K562 (cell line): ENCODE results near the gene STK24. TPM values are rescaled to one million over a fixed set of nuclear protein-coding genes. Genes with fewer than 3 reads are reported as not detected.

Experiments used
- ATF7 ChIP-seq: fragments of 450-650 bp; IDR thresholded peaks from 2 replicates; pipeline ENCODE4 v1.7.1; 2014; ENCODE audit warnings: mild to moderate bottlenecking, moderate library complexity
- ETV1 ChIP-seq: fragments of 450-650 bp; conservative IDR thresholded peaks from 2 replicates; pipeline ENCODE4 v1.6.1; 2016; ENCODE audit warnings: missing genetic modification characterization, control low read depth, low read depth, missing compliant biosample characterization
- FOXA1 ChIP-seq: fragments of 450-650 bp; IDR thresholded peaks from 2 replicates; pipeline ENCODE4 v1.6.1; 2016; ENCODE audit warnings: mild to moderate bottlenecking, borderline replicate concordance
- GTF2B ChIP-seq: IDR thresholded peaks from 2 replicates; pipeline ENCODE4 v1.6.1; 2011; ENCODE audit not compliant: insufficient read length; ENCODE audit errors: extremely low read depth
- ILK ChIP-seq: fragments of 450-650 bp; IDR thresholded peaks from 2 replicates; pipeline ENCODE4 v1.6.1; 2016; ENCODE audit warnings: missing genetic modification characterization, low read depth, mild to moderate bottlenecking, missing compliant biosample characterization, moderate library complexity, borderline replicate concordance
- POU5F1 ChIP-seq: fragments of 150-350 bp; IDR thresholded peaks from 2 replicates; pipeline ENCODE4 v1.6.1; 2014; ENCODE audit warnings: borderline replicate concordance, low read length, low read depth, mild to moderate bottlenecking; ENCODE audit not compliant: partially characterized antibody
- RBM22 ChIP-seq: fragments of 200-400 bp; formaldehyde crosslinking; IDR thresholded peaks from 2 replicates; pipeline ENCODE4 v1.6.1; 2018; ENCODE audit warnings: low read length, low read depth; ENCODE audit not compliant: poor library complexity, severe bottlenecking
- RHOXF2B ChIP-seq: fragments of 250-450 bp; sonication (Bioruptor Pico); conservative IDR thresholded peaks from 2 replicates; pipeline ENCODE4 v1.5.1; 2021
- SP1 ChIP-seq: sonication (generic); formaldehyde crosslinking; IDR thresholded peaks from 2 replicates; pipeline ENCODE4 v1.8.1; 2022; ENCODE audit warnings: mild to moderate bottlenecking, missing genetic modification reagents
- TAF9B ChIP-seq: fragments of 450-650 bp; IDR thresholded peaks from 2 replicates; pipeline ENCODE4 v1.6.1; 2018; ENCODE audit warnings: mild to moderate bottlenecking; ENCODE audit not compliant: partially characterized antibody
- TFAM ChIP-seq: fragments of 250-450 bp; sonication (Bioruptor Pico); conservative IDR thresholded peaks from 2 replicates; pipeline ENCODE4 v1.5.0; 2021; ENCODE audit warnings: mild to moderate bottlenecking, moderate library complexity
- THRAP3 ChIP-seq: fragments of 450-650 bp; IDR thresholded peaks from 2 replicates; pipeline ENCODE4 v1.6.1; 2016; ENCODE audit warnings: mild to moderate bottlenecking, inconsistent platforms, borderline replicate concordance
- UBTF ChIP-seq, 2 experiments: IDR thresholded peaks; 2 replicates each; pipeline ENCODE4 v1.6.1; 2012; ENCODE audit warnings: improper control_type of control experiment in 2 of 2, low read depth in 2 of 2, low read length in 2 of 2, borderline replicate concordance in 1 of 2
- ZFX ChIP-seq: sonication (generic); formaldehyde crosslinking; IDR thresholded peaks from 2 replicates; pipeline ENCODE4 v1.8.0; 2022; ENCODE audit warnings: mild to moderate bottlenecking, missing genetic modification reagents, moderate library complexity
- ZNF561 ChIP-seq: fragments of 450-650 bp; formaldehyde crosslinking; conservative IDR thresholded peaks from 2 replicates; pipeline ENCODE4 v1.4.0; 2020; ENCODE audit warnings: mild to moderate bottlenecking, moderate library complexity
- ZNF592 ChIP-seq: fragments of 450-650 bp; IDR thresholded peaks from 2 replicates; pipeline ENCODE4 v1.6.1; 2017; ENCODE audit warnings: antibody characterized with exemption, mild to moderate bottlenecking
- ZNF740 ChIP-seq, 3 experiments: fragments of 200-800 bp in 1 of 3; sonication (Bioruptor generic) in 1 of 3; sonication (generic) in 1 of 3; formaldehyde crosslinking in 1 of 3; IDR thresholded peaks; 2 replicates each; pipeline versions ENCODE4 v1.6.1 to v1.8.0; 2016 to 2022; ENCODE audit warnings: mild to moderate bottlenecking in 2 of 3, missing compliant biosample characterization in 2 of 3, missing genetic modification characterization in 2 of 3, missing genetic modification reagents in 1 of 3
- polyA plus RNA-seq, 8 experiments: library from polyadenylated mRNA; depleted of rRNA in 4 of 8; stranded (reverse) in 5 of 8; unstranded in 3 of 8; fragments of >200 nt; fragmentation: Nextera tagmentation in 2 of 8; fragmentation: Illumina TruSeq in 1 of 8; extraction: Ambion mirVana in 2 of 8; extraction: Trizol in 1 of 8; gene quantifications; 2 replicates each; pipeline versions ENCODE4 v1.2.1 to v1.2.3, GENCODE V29; 2011 to 2014; ENCODE audit warnings: inconsistent platforms in 1 of 8, missing spikeins in 1 of 8
- total RNA-seq, 7 experiments: library from RNA; depleted of rRNA in 6 of 7; stranded (reverse); fragments of >200 nt in 6 of 7; fragmentation: Illumina TruSeq in 2 of 7; extraction: Trizol in 2 of 7; gene quantifications; 2 replicates each; pipeline versions ENCODE4 v1.2.1 to v1.2.3, GENCODE V29; 2011 to 2021; ENCODE audit warnings: low replicate concordance in 1 of 7

The STK24 gene
- total and polyA plus RNA-seq, 9 of the 15 experiments (the other 6 are each of a cell fraction or from before 2014, with no cell fraction given), result 3.8 to 78.4 (median 28.2) TPM

GRCh38 chr13:98576200-98576945 is 534 bp downstream of the STK24 start (continued):
- TF ChIP-seq ZNF592 (no peak), ILK (tag) (no peak), POU5F1 (no peak), ZNF561 (CRISPR knock-in tag) (no peak), THRAP3 (no peak), RHOXF2B (CRISPR knock-in tag) (no peak), TFAM (CRISPR knock-in tag) (no peak), ZFX (CRISPR knock-in tag) (peak; percentile 63), GTF2B (no peak), ZNF740 (CRISPR knock-in tag; IDR thresholded peaks at IDR 0.05) (0 out of 2 replicates have a peak, but pooled peaks have one; percentile 26), ZNF740 (tag; IDR thresholded peaks at IDR 0.05) (no peak), FOXA1 (no peak), UBTF (IDR thresholded peaks at IDR 0.05; ENCODE audit: borderline replicate concordance in 1 of 2, low read depth in 2 of 2, low read length in 2 of 2) (peak; percentile 32 to 59; a peak in 1 of 4 replicates), ETV1 (tag) (0 out of 2 replicates have a peak, but pooled peaks have one; percentile 23), RBM22 (peak; percentile 25), TAF9B (no peak), ATF7 (0 out of 2 replicates have a peak, but pooled peaks have one; percentile 17), SP1 (no peak)
